ENCODE results near the gene AUTS2. TPM values are rescaled to one million over a fixed set of nuclear protein-coding genes. Genes with fewer than 3 reads are reported as not detected.

The AUTS2 gene
- total RNA-seq, 1 donor from 2014 or later: 56.0 TPM

GRCh38 chr7:70069977-70070376, 471.7 kb downstream of the AUTS2 start:
- DNase-seq (no peak), ATAC-seq (no peak)
- Histone ChIP-seq H3K4me1 (no peaks in the 10 kb centered on the region), H3K4me3 (no peak overlapping the region), H3K36me3 (no peaks in the 10 kb centered on the region), H3K27ac (no peak overlapping the region), H3K27me3 (no peaks in the 10 kb centered on the region), H3K9me3 (no peaks in the 10 kb centered on the region)
- TF ChIP-seq CTCF (IDR thresholded peaks at IDR 0.05): no peak
- intact Hi-C loops (cut with DNase I): no loop called here

- intact Hi-C loops (cut with DNase I): no loop called here
- Histone ChIP-seq H3K27ac (no peak overlapping the region), H3K4me1 (no peaks in the 10 kb centered on the region), H3K36me3 (no peaks in the 10 kb centered on the region), H3K27me3 (no peaks in the 10 kb centered on the region), H3K9me3 (no peaks in the 10 kb centered on the region), H3K4me3 (no peak overlapping the region)
- DNase-seq (no peak), ATAC-seq (no peak)
- TF ChIP-seq CTCF (IDR thresholded peaks at IDR 0.05): no peak
Measured at GRCh38 chr7:70071766-70072165, 473.5 kb downstream of the AUTS2 start.

GRCh38 chr7:70072220-70072619, 473.9 kb downstream of the AUTS2 start:
- no peak for TF ChIP-seq CTCF (IDR thresholded peaks at IDR 0.05)
- no peaks in the 10 kb centered on the region for H3K9me3 ChIP-seq
- peak; percentile 59 for ATAC-seq
- no peaks in the 10 kb centered on the region for H3K4me1 ChIP-seq
- H3K27ac ChIP-seq: no peak overlapping the region
- no peak overlapping the region for H3K4me3 ChIP-seq
- intact Hi-C loops (cut with DNase I): no loop called here
- no peaks in the 10 kb centered on the region for H3K36me3 ChIP-seq
- no peak for DNase-seq
- no peaks in the 10 kb centered on the region for H3K27me3 ChIP-seq

- Histone ChIP-seq H3K9me3 (no peaks in the 10 kb centered on the region), H3K4me1 (no peaks in the 10 kb centered on the region), H3K27ac (no peak overlapping the region), H3K4me3 (no peak overlapping the region), H3K36me3 (no peaks in the 10 kb centered on the region), H3K27me3 (no peaks in the 10 kb centered on the region)
- intact Hi-C loops (cut with DNase I): no loop called here
- DNase-seq (no peak), ATAC-seq (no peak)
- TF ChIP-seq CTCF (IDR thresholded peaks at IDR 0.05): no peak
Measured at GRCh38 chr7:70076325-70076724, 478.1 kb downstream of the AUTS2 start.

- no peak for TF ChIP-seq CTCF (IDR thresholded peaks at IDR 0.05)
- H3K9me3 ChIP-seq: no peaks in the 10 kb centered on the region
- H3K27me3 ChIP-seq: no peaks in the 10 kb centered on the region
- H3K4me3 ChIP-seq: no peak overlapping the region
- H3K4me1 ChIP-seq: no peaks in the 10 kb centered on the region
- intact Hi-C loops (cut with DNase I): no loop called here
- no peak for DNase-seq
- H3K27ac ChIP-seq: no peak overlapping the region
- no peak for ATAC-seq
- no peaks in the 10 kb centered on the region for H3K36me3 ChIP-seq
Measured at GRCh38 chr7:70082099-70082611, 483.9 kb downstream of the AUTS2 start.

GRCh38 chr7:70091362-70091761, 493.1 kb downstream of the AUTS2 start:
- intact Hi-C loops (cut with DNase I): no loop called here
- Histone ChIP-seq H3K4me3 (no peak overlapping the region), H3K4me1 (no peaks in the 10 kb centered on the region), H3K27ac (no peak overlapping the region), H3K9me3 (no peaks in the 10 kb centered on the region), H3K27me3 (no peaks in the 10 kb centered on the region), H3K36me3 (no peaks in the 10 kb centered on the region)
- no peak for ATAC-seq
- no peak for TF ChIP-seq CTCF (IDR thresholded peaks at IDR 0.05)
- no peak for DNase-seq
